Type B pancreatic cell (in vitro differentiated cells): ENCODE results near the gene ALKBH5. TPM values are rescaled to one million over a fixed set of nuclear protein-coding genes. Genes with fewer than 3 reads are reported as not detected.

ENCODE experiments used
- DNase-seq: peaks from one replicate; pipeline ENCODE4 v3.0.0; 2021; ENCODE audit warnings: mixed read lengths; ENCODE audit not compliant: unreplicated experiment; ENCODE audit errors: extremely low spot score
- H3K27ac Mint-ChIP-seq: 2 replicates; pipeline ENCODE4 v1.8.0; 2021; ENCODE audit warnings: mild to moderate bottlenecking, mixed read lengths
- H3K27me3 Mint-ChIP-seq: 2 replicates; pipeline ENCODE4 v1.8.0; 2021; ENCODE audit warnings: mixed read lengths
- H3K36me3 Mint-ChIP-seq: 2 replicates; pipeline ENCODE4 v1.8.0; 2021; ENCODE audit warnings: mixed read lengths
- H3K4me1 Mint-ChIP-seq: one replicate; pipeline ENCODE4 v1.8.0; 2021; ENCODE audit warnings: mixed read lengths; ENCODE audit not compliant: unreplicated experiment
- H3K4me3 Mint-ChIP-seq: 2 replicates; pipeline ENCODE4 v1.8.0; 2021; ENCODE audit warnings: mild to moderate bottlenecking, mixed read lengths
- H3K9me3 Mint-ChIP-seq: 2 replicates; pipeline ENCODE4 v1.8.0; 2021; ENCODE audit warnings: mixed read lengths
- CTCF ChIP-seq: fragments of 200-600 bp; sonication (generic); conservative IDR thresholded peaks from 2 replicates; pipeline ENCODE4 v1.5.0; 2021; ENCODE audit warnings: antibody characterized with exemption, mild to moderate bottlenecking
- total RNA-seq: library from RNA; stranded (reverse); gene quantifications from 2 replicates; pipeline ENCODE4 v1.2.1, GENCODE V29; 2021; ENCODE audit warnings: low replicate concordance

Gene ALKBH5
- total RNA-seq, 1 donor from 2014 or later, result 88.8 TPM

- TF ChIP-seq CTCF, result no peak
- H3K27ac Mint-ChIP-seq, result peak overlapping the region; percentile 88
- peak overlapping the region; percentile 92 for H3K4me3 Mint-ChIP-seq
- no peaks in the 10 kb centered on the region for H3K36me3 Mint-ChIP-seq
- peaks cover 31% of the 10 kb centered on the region for H3K4me1 Mint-ChIP-seq
- no peaks in the 10 kb centered on the region for H3K27me3 Mint-ChIP-seq
- H3K9me3 Mint-ChIP-seq, result no peaks in the 10 kb centered on the region
- DNase-seq, result no peak
Observed at GRCh38 chr17:18224387-18225120, 40.9 kb downstream of the ALKBH5 start.

GRCh38 chr17:18225121-18225641, 41.6 kb downstream of the ALKBH5 start, which contains the start of gene LLGL1:
Gene LLGL1 (plus strand): TSS chr17:18225635. CDS start chr17:18225683, 48 bp downstream.
- H3K4me3 Mint-ChIP-seq, result peak within 1 kb of the TSS; percentile 100
- peak within 1 kb of the TSS; percentile 89 for H3K27ac Mint-ChIP-seq
- no peaks in the 10 kb centered on the region for H3K9me3 Mint-ChIP-seq
- H3K36me3 Mint-ChIP-seq, result no peaks in the 10 kb centered on the region
- DNase-seq, result peak; percentile 99
- no peak for TF ChIP-seq CTCF
- peaks cover 31% of the 10 kb centered on the region for H3K4me1 Mint-ChIP-seq
- no peaks in the 10 kb centered on the region for H3K27me3 Mint-ChIP-seq

GRCh38 chr17:18225642-18226283, 42.1 kb downstream of the ALKBH5 start:
- H3K36me3 Mint-ChIP-seq, result no peaks in the 10 kb centered on the region
- H3K9me3 Mint-ChIP-seq, result no peaks in the 10 kb centered on the region
- DNase-seq, result no peak
- H3K27me3 Mint-ChIP-seq, result no peaks in the 10 kb centered on the region
- peak overlapping the region; percentile 100 for H3K4me3 Mint-ChIP-seq
- peaks cover 31% of the 10 kb centered on the region for H3K4me1 Mint-ChIP-seq
- no peak for TF ChIP-seq CTCF
- peak overlapping the region; percentile 89 for H3K27ac Mint-ChIP-seq

- Mint-ChIP-seq H3K4me3 (peak overlapping the region; percentile 100), H3K4me1 (peaks cover 34% of the 10 kb centered on the region), H3K36me3 (no peaks in the 10 kb centered on the region), H3K9me3 (no peaks in the 10 kb centered on the region), H3K27ac (peak overlapping the region; percentile 89), H3K27me3 (no peaks in the 10 kb centered on the region)
- no peak for DNase-seq
- TF ChIP-seq CTCF, result no peak
Observed at GRCh38 chr17:18226284-18226945, 42.8 kb downstream of the ALKBH5 start.

- Mint-ChIP-seq H3K36me3 (no peaks in the 10 kb centered on the region), H3K4me3 (peak overlapping the region; percentile 65), H3K27ac (no peak overlapping the region), H3K27me3 (no peaks in the 10 kb centered on the region), H3K9me3 (no peaks in the 10 kb centered on the region), H3K4me1 (peaks cover 34% of the 10 kb centered on the region)
- no peak for TF ChIP-seq CTCF
- no peak for DNase-seq
Observed at GRCh38 chr17:18227635-18228034, 44.0 kb downstream of the ALKBH5 start.
